ENCODE results near the gene ASCC1. TPM values are rescaled to one million over a fixed set of nuclear protein-coding genes. Genes with fewer than 3 reads are reported as not detected.

The ASCC1 gene
- total RNA-seq, 2 experiments from 2014 or later: 61.6 to 66.2 TPM

- ChIA-PET CTCF (interaction anchor here (0.8 to 2.1 kb wide), 5 partner anchors 14 to 244 kb away, joined by 3 to 10 read pairs (median 3); no protein-coding TSS in a partner anchor), POLR2A (interaction anchor here (0.7 to 1.5 kb wide), 3 partner anchors 10 to 213 kb away, joined by 3 to 5 read pairs (median 3); no protein-coding TSS in a partner anchor)
- TF ChIP-seq CTCF (IDR thresholded peaks at IDR 0.05): no peak
- Mint-ChIP-seq H3K4me3 (no peak overlapping the region), H3K4me1 (ENCODE audit: low read depth) (peaks cover 68% of the 10 kb centered on the region), H3K27me3 (no peaks in the 10 kb centered on the region), H3K27ac (no peak overlapping the region), H3K9me3 (no peaks in the 10 kb centered on the region), H3K36me3 (ENCODE audit: low read depth) (peaks cover 36% of the 10 kb centered on the region)
- ATAC-seq: no peak
- intact Hi-C loops (cut with micrococcal nuclease): no loop called here
- DNase-seq: no peak
Measured at GRCh38 chr10:72092987-72093386, 123.1 kb downstream of the ASCC1 start.

GRCh38 chr10:72092171-72092924, 123.7 kb downstream of the ASCC1 start:
- DNase-seq: no peak
- ATAC-seq: no peak
- TF ChIP-seq CTCF (IDR thresholded peaks at IDR 0.05): no peak
- intact Hi-C loops (cut with micrococcal nuclease): no loop called here
- ChIA-PET CTCF (no interaction called here), POLR2A (interaction anchor here (0.7 to 1.4 kb wide), 2 partner anchors 15 to 30 kb away, joined by 3 read pairs; no protein-coding TSS in a partner anchor)
- H3K4me1 Mint-ChIP-seq (ENCODE audit: low read depth): peaks cover 62% of the 10 kb centered on the region
- no peaks in the 10 kb centered on the region for H3K9me3 Mint-ChIP-seq
- no peaks in the 10 kb centered on the region for H3K27me3 Mint-ChIP-seq
- H3K4me3 Mint-ChIP-seq: no peak overlapping the region
- H3K27ac Mint-ChIP-seq: no peak overlapping the region
- H3K36me3 Mint-ChIP-seq (ENCODE audit: low read depth): peaks cover 32% of the 10 kb centered on the region

GRCh38 chr10:72090326-72090725, 125.8 kb downstream of the ASCC1 start:
- no peaks in the 10 kb centered on the region for H3K9me3 Mint-ChIP-seq
- H3K27me3 Mint-ChIP-seq: no peaks in the 10 kb centered on the region
- H3K36me3 Mint-ChIP-seq (ENCODE audit: low read depth): peaks cover 30% of the 10 kb centered on the region
- ChIA-PET CTCF (interaction anchor here (0.9 to 1.7 kb wide), 5 partner anchors 10 to 250 kb away, joined by 3 to 12 read pairs (median 3); no protein-coding TSS in a partner anchor), POLR2A (interaction anchor here (0.6 to 2.1 kb wide), 6 partner anchors 18 to 229 kb away, joined by 3 to 8 read pairs (median 4); no protein-coding TSS in a partner anchor)
- H3K4me1 Mint-ChIP-seq (ENCODE audit: low read depth): peaks cover 58% of the 10 kb centered on the region
- intact Hi-C loops (cut with micrococcal nuclease): no loop called here
- ATAC-seq (no peak), DNase-seq (no peak)
- peak overlapping the region; percentile 88 for H3K27ac Mint-ChIP-seq
- H3K4me3 Mint-ChIP-seq: peak overlapping the region; percentile 96
- TF ChIP-seq CTCF (IDR thresholded peaks at IDR 0.05): no peak

GRCh38 chr10:72089618-72090017, 126.5 kb downstream of the ASCC1 start:
- peaks cover 61% of the 10 kb centered on the region for H3K4me1 Mint-ChIP-seq (ENCODE audit: low read depth)

More at GRCh38 chr10:72089618-72090017, 126.5 kb downstream of the ASCC1 start:
- DNase-seq (no peak), ATAC-seq (no peak)
- CTCF ChIA-PET: interaction anchor here (0.9 to 2.3 kb wide), 10 partner anchors 11 to 252 kb away, joined by 3 to 12 read pairs (median 4); no protein-coding TSS in a partner anchor
- no peak for TF ChIP-seq CTCF (IDR thresholded peaks at IDR 0.05)
- Mint-ChIP-seq H3K4me3 (peak overlapping the region; percentile 96), H3K27me3 (no peaks in the 10 kb centered on the region), H3K27ac (peak overlapping the region; percentile 88), H3K9me3 (no peaks in the 10 kb centered on the region), H3K36me3 (ENCODE audit: low read depth) (peaks cover 33% of the 10 kb centered on the region)
- POLR2A ChIA-PET: interaction anchor here (0.5 to 2.9 kb wide), 20 partner anchors 10 to 242 kb away, joined by 3 to 19 read pairs (median 6); partner anchors contain the start of genes ANAPC16 and ASCC1
- intact Hi-C loops (cut with micrococcal nuclease): loop anchor here (5.0 to 10.0 kb wide), 2 partner anchors 128 to 245 kb away; partner anchors contain the start of genes ANAPC16 and ASCC1

Data from activated CD8-positive, alpha-beta T cell treated with anti-CD3 and anti-CD28 coated beads for 36 hours (primary cell).